HG03378 (cell line): ENCODE data around the gene NUDT17.
A peak's percentile ranks its signal among the peaks of the same experiment; 100 is the strongest.

Experiments used
- ATAC-seq: cut with Tn5 transposase; IDR thresholded peaks from one replicate; pipeline ENCODE4 v1.9.1; 2021; ENCODE audit warnings: mild to moderate bottlenecking, moderate library complexity; ENCODE audit not compliant: unreplicated experiment

Gene NUDT17

DNA sequence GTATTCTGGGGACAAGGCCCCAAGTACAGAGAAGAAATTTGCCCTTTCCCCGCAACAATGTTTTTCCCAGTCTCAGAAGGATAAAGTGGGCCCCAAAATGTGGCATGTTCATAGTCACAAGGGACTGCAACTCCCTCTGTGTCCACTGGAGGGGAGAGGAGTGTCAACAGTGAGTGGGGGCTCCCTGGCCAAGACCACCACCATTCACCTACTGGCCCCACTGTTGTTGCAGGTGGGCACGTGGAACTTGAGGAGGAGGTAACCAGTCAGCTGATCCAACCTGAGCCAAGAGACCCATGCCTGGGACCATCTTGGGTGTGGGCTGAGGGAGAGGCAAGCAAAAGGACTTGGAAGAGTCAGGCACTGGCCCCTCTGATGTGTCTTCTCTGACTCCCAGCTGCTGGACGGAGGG lies 777 bp downstream of the NUDT17 start:
- no peak for ATAC-seq

DNA sequence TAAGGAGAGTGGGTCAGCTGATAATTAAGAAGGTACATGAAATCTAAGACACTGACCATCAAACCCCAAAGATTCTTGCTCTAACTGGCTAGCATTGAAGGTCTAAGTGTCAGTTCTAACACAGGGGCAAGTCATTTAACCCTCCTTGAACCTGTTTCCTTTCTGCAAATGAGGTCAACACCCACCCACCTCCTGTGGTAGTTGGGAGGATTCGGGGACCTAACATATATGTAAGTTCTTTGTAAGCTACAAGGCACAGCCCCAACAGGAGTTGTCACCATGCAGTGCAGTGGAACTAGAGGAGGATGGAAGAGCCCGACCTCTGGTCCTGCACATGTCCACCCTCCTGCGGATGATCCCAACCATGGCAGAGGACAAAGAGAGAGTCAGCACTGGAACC lies 2.4 kb downstream of the NUDT17 start:
- no peak for ATAC-seq

DNA sequence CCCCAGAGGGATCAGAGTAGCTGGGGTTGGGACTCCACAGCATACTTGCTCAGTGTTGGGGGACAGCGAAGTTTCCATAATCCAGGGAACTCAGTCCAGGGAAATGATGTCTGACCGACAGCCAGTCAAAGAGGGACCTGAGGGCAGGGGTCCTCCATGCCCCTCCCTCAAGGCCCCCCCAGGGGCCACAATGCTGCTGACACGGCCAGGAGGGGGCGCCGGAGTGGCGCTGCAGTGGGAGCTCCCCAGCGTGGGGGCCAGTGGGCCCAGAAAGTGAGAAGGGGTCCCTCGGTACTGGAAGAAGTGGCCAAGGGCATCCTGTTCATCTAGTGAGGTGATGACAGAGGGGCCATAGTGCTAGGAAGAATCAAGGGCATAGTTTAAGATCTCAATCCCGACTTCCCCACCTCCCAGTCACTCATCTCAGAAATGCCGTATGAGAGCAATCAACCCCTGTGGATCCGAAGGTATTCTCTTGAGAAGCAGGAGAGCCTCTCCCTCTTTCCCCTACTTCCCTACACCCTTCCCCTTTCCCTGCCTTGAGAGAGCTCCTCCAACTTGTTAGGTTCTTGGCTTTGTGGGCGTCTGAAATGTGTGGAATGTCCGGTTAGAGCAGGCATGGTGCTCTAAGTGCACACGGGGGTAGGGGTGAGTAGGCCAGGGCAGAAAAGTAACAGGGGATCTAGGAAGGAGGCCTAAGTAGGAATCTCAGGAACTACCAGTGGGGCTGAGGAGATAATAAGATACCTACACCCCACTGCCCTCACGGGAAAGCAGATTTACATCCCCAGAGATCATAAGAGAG lies 4.1 kb downstream of the NUDT17 start:
- no peak for ATAC-seq

DNA sequence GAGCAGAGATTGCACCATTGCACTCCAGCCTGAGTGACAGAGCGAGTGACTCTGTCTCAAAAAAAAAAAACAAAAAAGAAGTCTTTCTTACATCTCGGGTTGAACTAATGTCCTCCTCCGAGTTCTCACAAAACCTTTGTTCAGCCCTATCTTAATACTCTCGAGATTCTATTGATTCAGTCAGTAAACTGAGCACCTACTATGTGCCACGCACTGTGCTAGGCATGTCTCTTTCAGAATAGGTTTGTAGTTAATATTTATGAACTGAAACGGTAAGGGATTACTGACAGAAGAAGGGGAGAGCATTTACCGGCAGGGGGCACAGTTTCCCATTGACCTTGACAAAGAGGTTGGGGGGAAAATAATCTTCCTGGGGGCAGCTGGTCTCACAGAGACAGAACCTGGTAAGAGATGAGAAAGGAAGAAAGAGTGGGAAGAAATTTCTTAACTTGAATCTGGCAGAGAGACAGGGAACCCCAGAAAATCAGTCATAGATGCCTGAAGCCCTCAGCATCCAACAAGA lies 10.1 kb downstream of the NUDT17 start:
- no peak for ATAC-seq

DNA sequence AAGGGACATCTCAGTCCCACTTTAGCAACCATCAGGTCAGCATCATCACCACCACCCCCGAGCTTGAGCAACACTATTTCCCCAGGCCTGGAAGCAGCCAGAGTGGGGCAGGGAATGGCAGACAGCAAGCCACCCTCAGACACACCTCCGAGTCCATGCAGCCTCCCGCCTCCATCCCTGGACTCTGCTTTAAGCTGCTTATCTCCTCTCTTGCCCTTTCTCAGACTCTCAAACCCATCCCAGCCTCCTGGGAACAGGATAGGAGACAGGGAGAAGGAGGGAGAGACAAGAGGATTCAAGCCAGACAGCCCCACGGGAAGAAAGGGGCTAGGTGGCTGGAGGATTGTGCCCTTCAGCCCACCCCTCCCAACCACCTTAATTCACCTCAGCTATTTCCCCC lies 11.7 kb downstream of the NUDT17 start:
- no peak for ATAC-seq

DNA sequence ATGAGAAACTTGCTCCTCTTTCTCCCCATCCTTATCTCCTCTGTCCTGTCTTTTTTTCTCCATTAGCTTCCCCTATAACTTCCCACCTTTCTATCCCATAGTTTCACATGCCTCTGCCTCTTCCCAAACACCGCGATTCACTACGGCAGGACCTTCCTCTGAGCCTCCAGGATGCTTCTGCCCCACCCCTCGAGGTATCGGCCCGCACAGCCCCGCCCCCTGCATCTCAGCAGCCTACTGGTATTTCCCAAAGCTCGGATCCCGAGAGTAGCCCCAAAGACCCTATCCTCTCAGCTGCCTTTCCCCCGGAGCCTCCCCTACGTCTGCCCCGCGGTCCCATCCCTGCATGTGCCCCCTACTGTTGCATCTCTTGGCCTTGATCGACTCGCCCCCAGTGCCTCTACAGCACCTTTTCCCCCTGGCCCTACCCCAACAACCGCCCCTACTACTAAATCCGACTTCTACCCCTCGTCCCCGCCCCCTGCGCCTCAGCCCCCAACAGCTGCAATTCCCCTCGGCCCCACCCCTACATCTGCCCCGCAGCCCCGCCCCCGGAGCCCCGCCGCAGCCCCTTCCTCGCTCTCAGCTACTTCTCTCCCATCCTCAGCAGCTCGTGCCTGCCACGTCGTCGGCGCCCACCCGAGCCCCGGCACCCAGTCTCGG lies 12.9 kb downstream of the NUDT17 start:
- no peak for ATAC-seq

DNA sequence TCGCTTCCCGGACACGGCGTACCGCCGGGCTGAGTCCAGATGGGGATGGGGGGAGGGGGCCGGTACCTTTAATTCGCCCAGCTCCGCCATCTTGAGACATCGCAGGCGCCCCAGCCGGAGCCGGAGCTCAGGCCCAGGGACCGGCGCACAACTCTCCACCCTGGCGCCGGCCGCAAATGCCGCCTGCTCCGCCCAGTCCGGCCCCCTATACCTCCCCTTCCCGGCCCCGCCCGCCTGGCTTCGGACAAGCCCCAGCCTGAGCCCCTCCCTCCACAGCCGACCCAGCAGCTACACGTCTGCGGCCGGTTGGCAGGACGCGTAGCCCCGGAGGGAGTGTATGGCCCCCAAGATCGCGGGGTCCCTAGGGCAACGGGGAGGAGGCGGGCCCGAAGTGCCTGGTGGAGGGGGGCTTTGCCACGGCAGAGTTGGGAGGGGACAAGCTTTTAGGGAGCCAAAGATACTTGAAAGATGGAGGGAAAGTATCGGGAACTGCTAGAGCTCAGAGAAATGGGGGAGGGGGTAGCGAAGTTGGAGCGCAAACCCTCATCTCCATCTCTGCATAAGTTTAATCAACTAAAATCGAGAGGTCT lies 13.6 kb downstream of the NUDT17 start, which contains the start of gene PIAS3:
Gene PIAS3, minus strand, starts transcription at position 181 of the 590 bp plus-strand sequence. Its CDS starts 91 bp downstream, at position 90.
- ATAC-seq = peak; percentile 56

DNA sequence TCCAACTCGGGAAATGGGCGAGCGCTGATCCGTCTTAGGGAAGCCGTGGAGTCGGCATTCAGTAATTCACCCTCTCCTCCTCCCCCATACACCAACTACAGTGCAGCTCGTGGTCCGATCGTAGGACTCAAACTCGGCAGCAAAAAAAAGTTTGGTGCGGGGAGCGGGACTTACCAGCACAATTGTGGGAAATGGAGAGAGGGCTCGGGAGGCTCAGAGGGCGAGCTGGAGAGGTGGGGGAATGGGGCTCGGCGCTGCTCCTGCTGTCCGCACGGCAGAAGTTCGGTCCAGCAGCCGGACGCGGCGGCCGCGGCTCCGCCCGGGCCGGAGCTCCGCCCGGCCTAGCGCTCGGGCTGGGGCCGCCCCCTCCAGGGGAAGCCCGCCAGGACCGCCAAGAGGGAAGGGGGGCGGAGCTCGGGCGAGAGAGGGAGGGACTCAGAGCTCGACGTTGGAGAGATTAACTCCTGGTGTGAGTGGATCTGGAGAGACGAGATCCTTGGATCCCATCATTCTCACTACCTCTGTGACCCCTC lies 14.1 kb downstream of the NUDT17 start:
- ATAC-seq = peak; percentile 60

DNA sequence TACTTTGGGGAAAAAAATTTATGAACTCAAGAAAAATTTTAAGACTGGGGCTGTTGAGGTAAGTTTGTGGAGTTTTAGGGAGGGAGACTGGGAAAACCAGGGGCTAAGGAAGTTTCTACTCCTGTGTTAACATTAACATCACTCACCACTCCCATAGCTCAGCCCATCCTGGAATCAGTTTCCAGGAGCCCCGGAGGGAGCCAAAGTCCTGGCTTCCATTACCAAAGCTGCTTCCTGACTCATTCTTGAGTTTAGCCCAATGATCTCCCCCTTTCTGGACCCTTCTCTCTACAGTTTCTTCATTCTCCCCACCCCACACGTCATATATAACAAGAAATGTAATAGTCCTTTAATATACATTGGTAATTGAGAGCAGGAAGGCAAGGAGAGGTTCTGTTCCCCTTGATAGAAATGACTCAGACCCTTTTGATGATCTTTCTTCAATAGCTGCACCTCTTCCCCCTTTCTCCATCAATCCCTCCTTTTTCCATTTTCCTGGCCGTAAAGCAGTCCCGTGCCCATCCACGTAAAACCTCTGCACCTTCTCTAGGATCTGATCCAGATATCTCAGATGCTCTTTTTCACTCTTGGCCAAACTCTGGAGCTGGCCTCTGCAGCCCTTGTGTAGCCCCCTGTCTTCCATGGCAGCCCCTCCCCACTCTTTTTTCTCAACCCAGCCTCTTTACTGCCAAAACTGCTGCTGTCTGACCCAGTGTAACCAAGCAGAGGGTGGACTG lies 18.0 kb downstream of the NUDT17 start:
- ATAC-seq = no peak

DNA sequence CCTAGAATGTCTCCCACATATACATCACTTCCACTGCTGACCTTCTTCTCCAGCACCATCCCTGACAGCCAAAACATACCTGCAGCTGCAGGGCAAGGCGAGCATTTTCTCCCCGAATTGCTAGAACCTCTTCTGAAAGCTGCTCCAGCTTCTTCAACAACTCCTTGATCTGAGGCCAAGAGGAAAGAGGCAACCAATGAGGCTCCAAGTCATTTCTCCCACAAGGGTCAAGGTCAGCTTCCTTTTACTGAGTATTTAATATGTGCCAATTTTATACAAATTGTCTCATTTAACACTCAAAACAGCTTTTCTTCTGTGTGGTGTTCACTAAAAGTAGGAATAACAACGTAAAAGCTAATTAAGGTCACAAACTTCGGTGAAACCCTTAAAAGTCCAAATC lies 22.8 kb downstream of the NUDT17 start:
- no peak for ATAC-seq

DNA sequence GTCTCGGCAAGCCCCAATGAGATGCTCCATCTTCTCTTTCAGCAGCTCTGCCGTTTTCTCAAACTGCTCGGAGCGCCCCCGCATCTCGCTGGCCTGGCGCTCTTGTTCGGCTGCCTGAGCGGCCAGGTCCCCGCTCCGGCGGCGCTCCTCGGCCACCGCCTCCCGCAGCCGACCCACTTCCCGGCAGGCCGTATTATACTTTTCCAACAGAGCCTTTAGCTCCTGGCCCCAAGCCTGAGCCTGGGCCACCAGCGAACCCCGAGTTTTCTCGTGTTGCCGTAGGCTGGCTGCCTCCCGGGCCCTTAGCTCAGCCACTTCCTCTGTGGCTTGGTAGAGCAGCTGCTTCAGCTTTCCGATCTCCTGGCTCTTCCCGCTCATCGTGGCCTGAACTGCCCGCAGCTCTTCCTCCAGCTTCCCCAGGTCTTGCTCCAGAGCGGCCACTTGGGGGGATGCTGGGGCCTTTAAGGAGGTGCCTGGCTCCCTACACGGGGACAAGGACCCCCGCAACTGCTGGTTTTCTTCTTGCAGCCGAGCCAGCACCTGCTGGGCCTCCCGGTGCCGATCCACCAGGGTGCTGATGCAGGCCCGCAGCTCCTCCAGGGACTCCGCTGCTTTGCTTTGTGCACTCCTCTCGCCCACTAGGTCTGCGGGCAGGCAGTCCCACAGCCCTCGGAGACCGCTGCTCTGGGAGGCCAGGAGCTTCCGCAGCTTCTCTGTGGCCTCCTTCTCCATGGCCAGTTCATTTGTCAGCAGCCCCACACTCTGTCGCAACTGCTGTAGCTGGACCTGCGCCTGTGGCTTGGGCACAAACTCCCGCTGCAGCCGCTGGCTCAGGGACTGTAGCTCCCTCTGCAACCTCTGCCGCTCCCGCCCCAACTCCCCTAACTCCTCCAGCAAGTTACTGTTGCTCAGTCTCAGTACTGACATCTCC lies 26.8 kb downstream of the NUDT17 start:
- ATAC-seq = no peak

DNA sequence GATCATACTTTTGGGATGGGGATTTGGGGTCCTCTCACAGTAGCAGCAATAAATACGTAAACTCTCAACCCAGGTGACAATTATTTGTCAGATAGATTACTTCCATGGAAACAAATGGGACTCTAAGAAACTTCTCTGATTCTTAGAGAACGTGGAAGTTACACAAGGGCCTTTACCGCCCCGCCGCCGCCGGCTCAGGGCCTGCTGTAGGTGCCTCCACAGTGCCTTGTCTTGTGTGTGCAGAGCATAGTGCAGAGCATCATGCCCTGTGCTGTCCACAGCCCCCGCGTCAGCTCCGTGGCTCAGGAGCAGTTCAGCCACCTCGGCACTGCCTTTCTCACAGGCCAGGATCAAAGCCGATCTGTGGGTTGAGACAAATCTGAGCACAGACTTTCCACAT lies 29.2 kb downstream of the NUDT17 start:
- ATAC-seq = no peak

DNA sequence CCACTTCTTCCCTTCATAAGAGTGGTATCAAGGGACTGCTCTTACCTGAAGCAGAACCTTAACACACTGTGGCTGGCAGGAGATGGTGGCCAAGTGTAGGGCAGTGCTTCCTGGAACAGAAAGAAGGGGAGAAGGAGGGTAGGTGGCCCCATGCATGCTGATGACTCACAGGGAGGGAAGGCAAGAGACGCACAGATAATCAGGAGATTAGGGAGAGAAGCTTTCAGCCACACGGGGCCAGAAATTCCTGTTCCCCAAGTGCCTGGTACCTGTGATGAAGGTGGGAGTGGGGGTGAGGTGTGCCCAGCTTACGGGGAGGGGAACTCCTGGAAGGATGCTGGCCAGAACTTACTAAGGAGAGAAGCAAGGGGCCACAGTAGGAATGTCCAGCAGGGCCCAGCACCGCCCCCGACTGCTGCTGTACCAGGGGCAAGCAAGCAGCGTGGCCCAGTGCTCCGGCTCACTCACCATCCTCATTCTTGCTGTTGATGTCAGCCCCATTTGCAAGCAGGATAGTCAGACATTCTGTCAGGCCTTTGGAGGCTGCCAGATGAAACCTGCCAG lies 32.6 kb downstream of the NUDT17 start:
- no peak for ATAC-seq

DNA sequence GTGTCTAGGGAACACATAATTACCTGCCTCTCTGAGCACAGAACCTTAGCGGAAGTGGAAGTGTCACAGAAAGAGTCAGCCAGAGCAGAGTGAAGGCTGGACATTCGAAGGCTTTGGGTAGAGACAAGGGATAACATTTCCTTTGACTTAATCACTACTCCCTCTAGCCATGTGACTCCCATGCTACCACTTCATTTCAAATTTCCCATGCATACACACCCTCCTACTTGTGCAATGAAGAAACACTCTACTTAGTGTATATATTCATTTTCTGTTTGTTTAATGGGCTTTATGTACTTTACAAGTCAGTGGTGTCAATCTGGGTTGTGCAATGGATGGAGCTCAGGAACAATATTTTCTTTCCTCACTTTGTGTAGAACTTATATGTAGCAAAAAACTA lies 33.3 kb downstream of the NUDT17 start:
- ATAC-seq = no peak

DNA sequence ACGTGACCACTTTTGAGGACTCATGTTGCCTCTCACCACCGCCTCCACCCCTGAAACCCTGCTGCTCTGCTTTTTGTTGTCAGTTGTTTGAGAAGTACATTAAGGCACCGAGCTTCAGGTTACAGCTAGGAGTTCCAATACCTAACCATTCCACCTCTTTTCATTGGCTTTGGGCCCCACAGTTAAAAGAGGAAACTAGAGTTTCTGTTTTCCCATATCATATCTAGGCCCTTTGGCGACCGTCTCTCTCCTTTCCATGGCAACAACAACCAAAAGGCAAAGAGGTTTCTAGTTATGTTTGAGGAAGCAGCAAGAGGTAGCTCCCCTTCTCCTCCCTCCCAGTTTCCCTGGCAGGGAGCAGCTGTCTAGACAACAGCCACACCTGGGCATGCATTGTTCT lies 34.3 kb downstream of the NUDT17 start:
- no peak for ATAC-seq

DNA sequence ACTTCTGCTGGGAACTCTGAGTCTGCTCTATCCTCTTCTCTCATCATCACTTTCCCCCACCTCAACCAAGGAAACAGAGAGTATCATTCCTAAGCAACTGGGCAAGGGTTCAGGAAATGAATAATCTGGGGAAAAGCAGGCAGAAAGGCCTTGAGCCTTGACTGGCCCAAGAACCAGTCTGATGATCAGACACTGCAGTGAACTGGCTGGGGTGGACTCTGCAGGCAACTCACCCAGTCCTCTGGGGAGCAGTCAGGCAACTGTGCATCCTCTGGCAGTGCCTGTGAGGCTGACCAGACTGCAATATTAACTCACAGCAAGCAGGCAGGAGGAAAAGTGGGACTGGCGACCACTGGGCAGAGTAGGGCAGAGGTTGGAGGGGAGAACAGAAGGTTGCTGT lies 39.2 kb downstream of the NUDT17 start:
- no peak for ATAC-seq

DNA sequence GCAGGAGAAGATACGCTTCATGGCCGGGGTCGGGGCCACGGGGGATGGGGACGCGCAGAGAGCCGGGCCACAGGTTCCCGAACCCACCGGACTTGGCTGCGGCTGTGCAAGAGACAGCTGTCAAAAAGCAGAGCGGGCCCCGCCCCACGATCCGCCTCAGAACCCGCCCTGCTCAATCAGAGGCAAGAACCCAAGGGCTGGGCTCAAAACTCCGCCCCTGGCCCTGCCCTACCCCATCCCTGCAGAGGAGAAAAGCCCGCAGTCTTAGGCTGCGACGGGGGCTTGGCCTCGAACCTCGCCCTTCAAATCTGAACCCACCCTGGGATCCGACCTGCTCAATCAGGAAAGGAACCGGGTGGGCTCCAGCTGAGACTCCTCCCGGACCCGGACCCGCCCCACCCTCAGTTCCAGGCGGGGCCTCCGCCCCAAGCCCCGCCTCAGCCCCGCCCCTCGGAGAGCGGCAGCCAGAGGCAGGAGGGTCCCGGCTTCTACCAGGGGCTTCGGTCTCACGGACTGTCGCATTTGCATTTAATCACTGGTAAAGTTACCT lies 40.4 kb downstream of the NUDT17 start, which contains the start of gene ANKRD35:
Gene ANKRD35, minus strand, starts transcription at position 129 of the 550 bp plus-strand sequence. Its CDS starts 108 bp downstream, at position 21.
- ATAC-seq = peak; percentile 97

DNA sequence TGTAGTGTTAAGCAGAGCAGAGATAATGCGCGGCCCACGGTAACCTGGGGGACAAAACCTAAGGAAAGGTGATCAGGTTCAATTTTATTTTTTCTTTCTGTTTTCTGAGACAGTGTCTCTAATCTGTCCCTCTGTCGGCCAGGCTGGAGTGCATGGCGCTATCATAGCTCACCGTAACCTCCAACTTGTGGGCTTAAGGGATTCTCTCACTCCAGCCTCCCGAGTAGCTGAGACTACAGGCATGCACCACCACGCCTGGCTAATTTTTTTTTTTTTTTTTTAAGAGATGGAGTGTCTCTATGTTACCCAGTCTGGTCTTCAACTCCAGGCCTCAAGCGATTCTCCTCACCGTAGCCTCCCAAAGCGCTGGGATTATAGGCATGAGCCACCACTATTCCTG lies 41.0 kb downstream of the NUDT17 start:
- no peak for ATAC-seq

DNA sequence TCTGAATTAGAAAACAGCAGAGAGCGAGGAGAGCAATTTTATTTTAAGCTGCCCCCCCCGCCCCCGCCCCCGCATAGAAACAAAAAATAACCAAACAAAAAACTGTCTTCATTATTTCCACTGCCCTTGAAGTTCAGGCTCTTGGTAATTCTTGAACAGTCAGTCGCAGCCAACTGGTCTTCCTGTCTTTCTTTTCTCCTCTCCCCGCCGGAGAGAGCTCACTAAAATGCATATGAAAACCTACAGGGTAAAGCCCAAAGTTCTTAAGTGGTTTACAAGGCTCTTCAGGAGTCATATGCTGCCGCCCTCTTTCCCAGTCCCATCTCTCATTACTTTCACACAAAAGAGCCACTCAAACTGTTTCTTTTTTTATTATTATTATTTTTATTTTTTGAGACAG lies 41.4 kb downstream of the NUDT17 start:
- no peak for ATAC-seq
